GM21825 (cell line): Measurements from ENCODE around the gene EXOC6.

Experiments
- ATAC-seq: cut with Tn5 transposase; IDR thresholded peaks from one replicate; pipeline ENCODE4 v1.9.1; 2021; ENCODE audit warnings: mild to moderate bottlenecking, moderate library complexity; ENCODE audit not compliant: unreplicated experiment

EXOC6 gene

DNA sequence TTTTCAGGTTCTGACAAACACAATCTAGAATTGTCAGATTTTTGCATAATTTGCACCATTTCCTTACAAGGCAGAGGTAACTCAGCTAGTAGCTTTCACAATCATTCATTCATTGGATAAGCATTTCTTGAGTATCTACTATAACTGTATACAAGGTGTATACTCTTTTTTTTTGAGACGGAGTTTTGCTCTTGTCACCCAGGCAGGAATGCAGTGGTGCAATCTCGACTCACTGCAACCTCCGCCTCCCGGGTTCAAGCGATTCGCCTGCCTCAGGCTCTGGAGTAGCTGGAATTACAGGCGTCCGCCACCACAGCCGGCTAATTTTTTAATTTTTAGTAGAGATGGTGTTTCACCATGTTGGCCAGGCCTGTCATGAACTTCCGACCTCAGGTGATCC, 16.2 kb upstream of the EXOC6 start:
- ATAC-seq: no peak

DNA sequence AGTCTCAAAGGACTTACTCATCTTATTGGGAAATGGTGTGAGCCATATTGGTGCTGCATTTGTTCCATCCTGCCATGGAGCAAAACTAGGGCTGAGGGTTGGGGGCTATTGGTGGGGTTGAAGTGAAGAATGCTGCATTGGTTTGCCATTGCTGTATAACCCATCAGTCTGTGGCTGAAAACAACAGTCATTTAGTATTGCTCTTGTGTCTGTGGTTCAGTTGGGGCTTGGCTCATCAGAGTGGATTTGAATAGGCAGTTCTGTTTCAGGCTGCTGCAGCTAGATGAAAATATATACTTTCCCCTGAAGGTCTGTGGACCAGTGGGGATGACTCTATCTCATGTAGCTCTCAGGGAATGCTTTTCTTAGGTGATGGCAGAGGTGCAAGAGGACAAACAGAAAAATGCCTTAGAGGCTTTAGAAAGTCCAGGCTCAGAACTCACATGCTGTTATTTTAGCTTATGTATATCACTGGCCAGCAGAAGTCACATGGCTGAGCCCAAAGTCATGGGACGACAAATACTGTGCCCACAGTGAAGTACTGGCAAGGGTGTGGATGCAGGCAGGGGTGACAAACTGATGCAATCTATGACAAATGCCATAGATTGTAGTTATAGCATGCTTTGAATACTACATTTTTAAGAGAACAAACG, 15.2 kb upstream of the EXOC6 start:
- no peak for ATAC-seq

DNA sequence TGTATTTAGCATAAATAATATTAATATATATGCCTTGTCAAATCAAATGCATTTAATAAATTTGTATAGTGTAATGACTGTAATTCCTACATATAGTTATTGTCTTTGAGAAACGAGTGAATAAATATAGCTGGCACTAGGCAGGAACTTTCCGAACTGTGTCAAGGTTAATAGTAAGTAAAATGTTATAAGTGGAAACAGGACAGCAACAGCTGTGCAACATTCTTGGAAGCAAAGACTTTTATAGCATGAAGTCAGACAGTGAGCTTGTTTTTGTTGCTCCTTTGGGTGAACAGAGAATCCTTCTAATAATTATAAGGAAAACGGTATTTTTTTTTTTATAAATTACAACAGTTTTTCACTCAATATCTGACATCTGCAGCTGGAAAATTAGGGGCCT, 14.0 kb upstream of the EXOC6 start:
- no peak for ATAC-seq

DNA sequence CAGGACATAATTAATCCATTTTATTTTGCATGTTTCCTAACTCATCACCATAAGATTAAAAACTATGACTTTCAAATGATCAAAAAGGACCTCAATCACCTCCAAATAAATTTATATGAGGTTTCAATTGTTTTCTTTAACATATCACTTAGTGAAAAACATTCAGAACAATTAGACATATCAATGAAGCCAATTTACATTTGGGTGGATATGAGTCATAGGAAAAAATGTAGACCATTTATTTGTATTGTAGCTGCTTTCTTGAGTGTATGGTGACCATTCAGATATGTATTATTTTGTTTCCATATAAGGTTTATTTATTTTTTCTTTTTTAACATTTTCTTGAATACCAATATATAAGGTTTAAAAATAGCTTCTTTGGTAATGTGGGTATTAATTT, 13.3 kb upstream of the EXOC6 start:
- no peak for ATAC-seq

DNA sequence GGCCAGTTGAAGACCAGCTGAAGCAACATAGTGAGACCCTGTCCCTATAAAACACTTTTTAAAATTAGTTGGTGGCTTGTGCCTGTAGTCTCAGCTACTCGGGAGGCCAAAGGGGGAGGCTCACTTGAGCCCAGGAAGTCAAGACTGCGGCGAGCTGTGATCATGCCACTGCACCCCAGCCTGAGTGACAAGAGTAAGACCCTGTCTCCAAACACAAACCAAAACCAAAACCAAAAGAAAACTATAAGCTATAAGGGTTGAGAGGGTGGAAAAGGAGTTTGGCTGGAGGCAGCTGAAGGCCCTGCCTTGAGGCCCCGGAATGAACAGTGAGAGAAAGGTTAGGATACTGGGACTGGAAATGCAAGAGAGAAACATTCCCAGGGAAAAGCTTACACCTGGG, 10.9 kb upstream of the EXOC6 start:
- ATAC-seq: no peak

DNA sequence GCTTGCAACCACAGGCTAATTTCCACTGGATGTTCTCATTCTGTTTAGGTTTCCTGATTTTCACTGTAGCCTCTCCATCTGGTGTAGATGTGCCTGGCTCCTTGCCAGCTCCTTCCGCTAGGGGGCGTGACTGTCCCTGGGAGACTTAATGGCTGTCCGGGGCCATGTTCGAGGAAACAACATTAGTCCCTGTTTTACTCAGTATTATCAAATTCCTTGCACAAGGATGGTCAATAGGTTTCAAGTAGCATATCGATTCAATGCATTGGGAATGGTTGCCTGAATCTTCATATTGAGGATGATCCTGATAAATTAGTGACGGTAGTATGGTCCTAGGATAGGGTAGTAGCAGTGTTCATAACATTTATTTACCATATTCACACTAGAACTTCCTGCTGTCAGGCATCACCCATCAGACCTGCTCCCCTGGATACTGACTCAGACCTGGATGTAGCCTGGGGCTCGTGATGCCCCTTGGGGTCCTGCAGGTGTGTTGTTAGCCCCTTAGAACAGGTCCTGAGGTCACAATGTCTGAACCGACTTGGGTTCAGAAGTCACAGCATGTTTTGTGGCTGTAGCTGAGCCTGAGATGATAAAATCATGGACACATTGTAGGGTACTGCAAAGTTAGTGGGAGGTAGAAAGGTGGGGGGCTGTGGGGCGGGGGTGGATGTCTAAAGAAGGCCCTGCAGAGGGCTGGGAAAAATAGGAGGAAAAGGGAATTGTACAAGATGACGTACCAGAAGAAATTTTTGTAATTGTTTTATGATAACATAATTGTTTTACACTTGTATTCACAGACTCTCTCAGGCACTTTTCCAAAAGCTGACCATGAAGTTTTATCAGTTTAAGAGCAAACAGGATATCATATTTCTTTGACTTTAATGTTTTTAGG, 8.9 kb upstream of the EXOC6 start:
- ATAC-seq: no peak

DNA sequence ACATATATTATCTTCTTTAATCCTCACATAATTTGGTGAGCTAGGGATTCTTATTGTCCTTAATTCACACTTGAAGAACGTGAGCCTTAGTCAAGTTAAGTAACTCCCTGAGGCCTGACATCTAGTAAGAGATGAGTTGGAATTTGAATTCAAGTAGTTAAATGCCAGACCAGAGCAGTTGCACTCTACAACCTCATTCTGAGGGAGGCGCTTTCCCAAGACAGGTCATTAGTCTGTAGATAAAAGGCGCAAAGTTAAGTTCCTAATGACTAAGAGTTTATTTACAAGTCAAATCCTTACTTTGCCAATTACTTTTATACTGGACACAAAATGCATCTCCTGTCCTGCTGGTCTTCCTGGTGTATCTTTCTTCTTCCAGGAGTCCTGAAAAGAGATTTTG, 3.6 kb upstream of the EXOC6 start:
- no peak for ATAC-seq

DNA sequence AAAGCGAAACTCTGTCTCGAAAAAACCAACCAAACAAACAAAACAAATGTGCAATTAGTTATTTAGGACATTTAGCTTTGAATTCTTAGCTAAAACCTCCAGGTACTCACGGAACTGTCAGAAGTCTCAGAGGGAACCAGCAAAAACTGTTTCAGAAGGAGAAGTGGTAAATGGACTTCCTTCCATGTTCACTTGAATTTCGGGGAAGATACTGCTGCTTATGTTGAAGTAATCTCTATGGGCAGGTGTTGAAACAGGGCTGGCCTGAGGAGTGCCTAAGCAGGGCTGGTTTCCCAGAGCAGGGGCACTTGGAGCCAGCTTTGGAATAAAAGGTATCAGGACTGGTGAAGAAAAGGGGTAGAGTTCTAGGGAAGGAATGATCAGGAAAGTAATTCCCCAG, 2.4 kb upstream of the EXOC6 start:
- no peak for ATAC-seq

DNA sequence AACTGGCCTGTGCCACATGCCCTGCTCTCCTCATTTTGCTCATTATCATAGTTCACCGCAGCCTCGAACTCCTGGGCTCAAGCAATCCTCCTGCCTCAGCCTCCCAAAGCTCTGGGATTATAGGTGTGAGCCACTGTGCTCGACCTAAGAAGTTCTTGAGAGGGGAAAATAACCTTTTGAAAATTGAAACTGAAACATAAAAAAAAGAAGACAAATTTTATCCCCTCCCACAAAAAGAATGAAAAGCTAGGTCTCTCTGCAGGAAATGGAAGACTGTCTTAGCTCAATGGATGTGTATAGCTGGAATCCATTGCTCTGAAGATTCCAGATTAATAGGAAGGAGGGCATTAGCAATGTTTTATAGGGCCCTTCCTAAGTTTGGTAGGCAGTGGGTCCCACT, 2.0 kb upstream of the EXOC6 start:
- ATAC-seq: no peak

DNA sequence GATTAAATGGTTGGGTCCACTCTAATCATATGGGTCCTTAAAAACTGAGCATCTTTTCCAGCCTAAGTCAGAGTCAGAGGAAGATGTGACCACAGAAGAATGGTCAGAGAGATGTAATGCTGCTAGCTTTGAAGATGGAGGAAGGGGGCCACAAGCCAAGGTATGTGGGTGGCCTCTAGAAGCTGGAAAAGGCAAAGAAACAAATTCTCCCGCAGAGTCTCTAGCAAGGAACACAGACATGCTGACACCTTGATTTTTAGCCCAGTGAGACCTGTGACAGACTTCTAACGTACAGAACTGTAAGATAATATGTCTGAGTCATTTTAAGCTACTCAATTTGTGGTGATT, 1.5 kb upstream of the EXOC6 start:
- ATAC-seq: no peak

DNA sequence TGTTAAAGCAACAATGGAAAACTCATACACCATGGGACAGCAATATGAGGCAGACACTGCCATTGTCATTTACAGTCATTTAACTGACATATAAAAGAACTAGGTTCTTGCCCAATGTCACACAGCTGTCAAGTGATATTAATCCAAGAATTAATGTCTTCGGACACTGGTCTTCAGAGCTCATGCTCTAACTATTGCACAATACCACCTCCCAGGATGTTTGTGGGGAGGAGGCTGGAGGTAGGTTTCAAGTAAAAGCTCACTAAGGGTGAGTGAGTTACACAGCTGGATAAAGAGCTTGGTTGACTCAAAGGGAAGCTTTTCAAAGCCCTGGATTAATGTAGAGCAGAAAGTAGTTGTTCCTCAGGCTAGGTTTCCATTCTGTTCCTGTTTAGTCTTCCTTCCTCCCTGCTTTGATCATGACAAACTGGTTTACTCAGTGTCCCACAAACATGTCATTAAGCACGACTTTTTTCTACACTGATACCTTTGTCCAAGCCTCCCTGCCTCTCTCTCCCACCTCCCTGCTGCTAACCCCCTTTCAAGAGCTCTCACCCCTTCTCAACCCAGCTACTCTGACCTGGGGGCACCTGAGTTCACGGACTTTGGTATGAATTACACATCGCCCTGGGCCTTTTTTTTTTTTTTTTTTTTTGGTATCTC, 987 bp upstream of the EXOC6 start:
- ATAC-seq: no peak

DNA sequence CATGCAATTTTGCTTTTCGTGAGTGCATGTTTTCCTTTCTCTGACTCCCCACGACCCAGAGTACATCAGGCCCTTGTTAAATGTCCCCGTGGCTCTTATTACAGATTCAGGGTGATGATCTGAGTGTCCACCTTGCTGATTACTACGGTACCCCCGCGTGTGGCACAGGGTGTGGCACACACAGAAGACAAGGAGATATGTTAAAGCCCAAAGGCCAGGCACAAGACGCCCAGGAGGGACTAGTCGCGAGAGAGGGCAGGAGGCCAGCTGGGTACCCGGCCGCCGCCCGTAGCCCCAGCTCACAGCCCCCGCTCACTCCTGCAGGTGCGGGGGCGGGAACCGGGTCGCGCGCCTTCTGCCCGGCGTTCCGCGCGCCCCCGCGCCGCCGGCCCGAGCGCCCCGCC, 281 bp upstream of the EXOC6 start:
- no peak for ATAC-seq

DNA sequence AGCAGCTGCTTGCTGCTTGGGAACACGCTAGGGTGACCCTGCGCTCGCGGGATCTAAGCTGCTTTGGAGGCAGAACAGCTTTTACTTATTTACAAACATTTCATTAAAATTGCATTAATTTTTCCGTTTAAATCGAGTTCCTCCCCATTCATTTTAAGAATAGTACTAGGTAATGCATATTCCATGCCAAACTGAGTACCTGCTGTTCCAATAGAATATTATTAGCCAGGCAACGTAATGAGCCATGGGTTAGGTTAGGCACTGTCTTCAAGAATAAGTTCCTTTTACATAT, 860 bp downstream of the EXOC6 start:
- no peak for ATAC-seq

DNA sequence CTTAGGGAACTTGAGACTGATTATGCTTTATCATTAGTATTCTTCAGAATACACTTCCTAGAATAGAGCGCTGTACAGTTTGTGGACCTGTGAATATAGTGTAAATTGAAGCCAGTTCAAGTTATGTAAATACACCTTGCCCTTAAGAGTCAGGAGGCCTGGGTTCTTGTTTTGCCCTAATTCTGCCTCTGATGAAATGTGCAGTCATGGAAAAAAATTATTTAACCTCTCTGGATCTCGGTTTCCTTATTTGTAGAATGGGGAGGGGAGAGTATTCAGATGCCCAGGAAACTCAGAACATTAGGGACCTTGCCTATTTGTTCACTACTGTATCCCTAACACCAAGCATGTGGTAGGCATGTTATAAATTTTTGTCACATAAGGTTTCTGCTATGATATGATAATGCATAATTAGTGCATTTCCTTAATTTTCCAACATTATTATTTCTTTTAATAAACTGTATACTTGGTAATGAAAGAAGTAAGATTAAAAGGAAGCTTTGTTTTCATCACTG, 1.3 kb downstream of the EXOC6 start:
- no peak for ATAC-seq

DNA sequence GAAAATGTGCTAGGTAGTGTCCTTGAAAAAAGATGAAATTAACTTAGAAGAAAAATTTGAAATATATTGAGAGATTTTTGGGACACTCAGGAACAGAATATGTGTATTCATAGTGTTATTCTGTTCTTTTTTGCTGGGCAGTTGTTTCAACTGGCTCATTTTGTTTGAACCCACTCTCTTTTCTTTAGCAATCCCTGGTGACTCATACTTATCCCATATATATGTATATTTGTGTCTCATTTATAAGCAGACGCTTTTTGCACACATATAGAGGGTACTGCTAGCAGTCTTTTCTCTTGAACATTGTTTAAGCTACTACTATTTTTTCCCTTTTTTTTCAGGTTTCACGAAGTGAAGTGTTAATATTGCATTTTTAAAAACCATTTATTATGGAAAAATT, 1.9 kb downstream of the EXOC6 start:
- no peak for ATAC-seq

DNA sequence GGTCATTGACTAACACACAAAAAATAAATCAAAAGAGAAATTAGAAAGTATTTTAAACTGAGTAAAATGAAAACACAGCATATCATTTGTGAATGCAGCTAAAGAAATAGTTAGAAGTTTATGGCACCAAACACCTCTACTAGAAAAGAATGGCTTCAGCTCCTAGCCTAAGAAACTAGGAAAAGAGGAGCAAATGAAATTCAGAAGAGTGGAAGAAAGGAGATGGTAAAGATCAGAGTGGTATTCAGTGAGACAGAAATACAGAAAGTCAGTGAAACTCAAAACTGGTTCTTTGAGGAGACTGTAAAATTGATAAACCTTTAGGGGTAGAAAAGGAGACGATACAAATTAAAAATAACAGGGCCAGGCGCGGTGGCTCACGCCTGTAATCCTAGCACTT, 2.7 kb downstream of the EXOC6 start:
- no peak for ATAC-seq

DNA sequence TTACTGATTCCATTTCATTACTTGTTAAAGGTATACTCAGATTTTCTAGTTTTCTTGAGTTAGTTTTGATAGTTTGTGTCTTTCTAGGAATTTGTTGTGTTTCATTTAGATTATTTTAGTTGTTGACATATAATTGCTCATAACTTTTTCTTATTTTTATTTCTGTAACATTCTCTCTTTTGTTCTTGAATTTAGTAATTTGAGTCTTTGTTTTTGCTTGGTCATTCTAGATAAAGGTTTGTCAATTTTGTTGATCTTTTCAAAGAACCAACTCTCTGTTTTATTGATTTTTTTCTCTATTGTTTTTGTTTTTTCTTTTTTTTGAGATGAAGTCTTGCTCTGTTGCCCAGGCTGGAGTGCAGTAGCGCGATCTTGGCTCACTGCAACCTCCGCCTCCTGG, 7.2 kb downstream of the EXOC6 start:
- ATAC-seq: no peak

DNA sequence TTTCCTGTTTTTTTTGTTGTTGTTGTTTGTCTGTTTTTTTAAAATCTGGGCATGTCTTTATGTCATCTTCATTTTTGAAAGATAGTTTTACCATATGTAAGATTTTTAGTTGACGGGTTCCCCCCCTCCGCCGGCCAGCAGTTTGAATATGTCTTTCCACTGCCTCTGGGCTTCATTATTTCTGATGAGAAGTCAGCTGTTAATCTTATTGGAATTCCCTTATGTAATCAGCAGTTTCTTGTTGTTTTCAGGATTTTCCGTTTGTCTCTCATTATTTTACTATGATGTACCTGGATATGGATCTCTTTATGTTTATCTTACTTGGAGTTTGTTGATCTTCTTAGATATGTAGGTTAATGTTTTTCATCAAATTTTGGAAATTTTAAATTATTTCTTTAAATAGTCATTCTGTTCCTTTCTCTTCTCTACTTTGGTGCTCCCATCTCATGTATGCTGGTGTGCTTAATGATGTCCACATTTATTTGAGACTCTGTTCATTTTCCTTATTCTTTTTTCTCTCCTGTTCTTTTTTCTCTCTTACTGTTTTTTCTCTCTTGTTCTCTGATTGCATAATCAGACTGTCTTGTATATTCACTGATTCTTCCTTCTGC, 9.7 kb downstream of the EXOC6 start:
- no peak for ATAC-seq

DNA sequence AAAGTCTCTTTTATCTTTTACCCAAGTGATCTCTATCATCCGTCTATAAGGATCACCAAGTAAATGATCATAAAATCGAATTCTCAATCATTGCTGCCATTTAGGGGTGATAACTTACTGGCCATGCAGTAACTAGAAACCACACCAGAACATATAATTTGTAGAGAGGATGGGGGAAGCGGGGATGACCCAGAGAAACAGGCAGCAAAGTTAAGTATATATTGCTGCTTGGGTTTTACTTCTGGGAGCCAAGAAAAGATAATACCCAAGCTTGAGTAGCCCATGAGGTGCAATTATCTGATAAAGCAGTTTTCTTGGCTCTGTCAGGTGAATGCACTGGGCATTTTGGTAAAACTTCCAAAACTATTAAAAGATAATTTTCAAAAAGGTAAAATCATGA, 18.9 kb downstream of the EXOC6 start:
- ATAC-seq: no peak

DNA sequence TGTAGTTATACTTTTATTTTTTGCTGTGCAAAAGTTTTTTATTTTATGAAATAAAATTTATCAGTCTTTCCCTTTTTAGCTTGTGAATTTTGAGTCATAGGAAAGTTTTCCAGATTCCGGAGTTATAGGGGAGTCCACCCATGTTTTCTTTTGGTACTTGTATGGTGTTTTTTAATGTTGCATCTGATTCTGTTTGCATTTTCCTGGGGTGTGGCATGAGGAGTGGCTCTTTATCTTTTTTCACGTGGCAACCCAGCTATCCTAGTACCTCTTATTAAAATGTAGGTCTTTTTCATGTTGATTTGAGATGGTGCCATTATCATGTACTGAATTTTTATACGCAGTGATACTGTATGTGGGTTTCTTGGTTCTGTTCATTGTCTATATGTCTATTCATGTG, 19.7 kb downstream of the EXOC6 start:
- ATAC-seq: no peak

DNA sequence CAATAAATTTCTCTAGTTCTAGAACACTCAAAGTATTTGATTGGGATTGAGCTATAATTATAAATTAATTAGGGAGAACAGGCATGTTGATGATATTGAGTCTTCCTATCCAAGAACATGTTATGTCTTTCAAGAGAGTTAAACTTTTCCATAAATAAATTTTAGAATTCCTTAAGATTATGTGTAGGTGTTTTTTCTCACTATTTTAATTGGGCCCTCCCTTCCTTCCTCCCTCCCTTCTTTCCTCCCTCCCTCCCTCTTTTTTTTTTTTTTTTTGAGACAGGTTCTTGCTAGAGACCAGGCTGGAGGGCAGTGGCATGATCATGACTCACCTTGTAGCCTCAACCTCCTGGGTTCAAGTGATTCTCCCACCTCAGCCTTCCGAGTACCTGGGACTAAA, 20.2 kb downstream of the EXOC6 start:
- ATAC-seq: no peak

DNA sequence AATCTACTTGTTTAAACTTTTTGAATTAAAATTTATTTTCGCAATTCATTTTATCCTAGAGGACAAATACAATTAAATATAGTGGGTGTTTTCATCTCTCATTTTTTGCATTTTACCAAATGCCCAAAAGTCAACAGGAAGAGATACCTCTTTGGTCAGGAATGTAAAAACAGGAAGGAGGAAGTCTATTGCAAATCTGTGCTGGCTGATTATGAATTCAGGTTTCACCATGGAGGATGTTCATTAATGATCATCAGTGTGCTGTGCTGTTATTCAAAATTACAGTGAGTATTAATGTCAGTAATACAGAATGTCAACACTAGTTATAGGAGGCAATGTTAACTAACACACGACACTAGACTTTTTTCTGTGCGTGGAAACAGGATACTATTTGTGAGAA, 24.7 kb downstream of the EXOC6 start:
- no peak for ATAC-seq
